K562 (cell line): ENCODE measurements around the gene SLC25A18. TPM values are rescaled to one million over a fixed set of nuclear protein-coding genes. Genes with fewer than 3 reads are reported as not detected.
"Not testable (repeated sequence)": the region's sequence is repeated elsewhere in the genome, so short reads cannot be mapped to it uniquely, and the experiment has no call there.

Experiments
- ATAC-seq: fragments of 200-7000 bp; cut with Tn5 transposase; 3 replicates; pipeline ENCODE4 v1.9.1; 2020; ENCODE audit warnings: moderate library complexity
- BruUV-seq: library from RNA; stranded (reverse); fragments of 400-500 nt; replicated peaks from 2 replicates; lab custom pipeline; 2021; lab: Mats Ljungman, UMichigan
- CTCF ChIA-PET: fragments of 300-600 bp; formaldehyde crosslinking; extraction: SDS; loops from one replicate; lab custom pipeline; 2021; ENCODE audit warnings: low intra/inter-chr PET ratio; lab: Yijun Ruan, JAX
- POLR2A ChIA-PET: fragments of 300-600, 350-650 bp; sonication (Branson Sonifier 250); formaldehyde crosslinking; extraction: SDS; loops from one replicate; lab custom pipeline; 2021; ENCODE audit warnings: antibody characterized with exemption, inconsistent platforms; lab: Yijun Ruan, JAX
- DNase-seq, 4 experiments: peaks; one replicate each; pipeline versions ENCODE4 v3.0.0 to v3.0.0-alpha.2; 2011 to 2018; ENCODE audit warnings: low spot score in 3 of 4, mixed read lengths in 3 of 4; ENCODE audit errors: extremely low read depth in 1 of 4
- FAIRE-seq: peaks from 2 replicates; lab custom pipeline; 2011; peaks lifted over from hg19 to GRCh38; lab: Jason Lieb, UNC
- H2AFZ ChIP-seq: 2 replicates; pipeline ENCODE4 v1.6.0; 2011; ENCODE audit warnings: low read depth, low read length, control low read depth, inconsistent platforms
- H3K27ac ChIP-seq: fragments of 200-600 bp; 3 replicates; pipeline ENCODE4 v1.8.0; 2011; ENCODE audit warnings: low read depth, mild to moderate bottlenecking, control low read depth, inconsistent platforms, low read length, moderate library complexity, mixed read lengths; ENCODE audit errors: extremely low read depth
- H3K27me3 ChIP-seq, 2 experiments: fragments of 300-600 bp in 1 of 2; 2 replicates in 1 of 2; 3 replicates in 1 of 2; pipeline versions ENCODE4 v1.6.0 to v1.8.0; 2011; ENCODE audit warnings: inconsistent platforms in 2 of 2, low read length in 2 of 2, mild to moderate bottlenecking in 1 of 2, mixed read lengths in 1 of 2, moderate library complexity in 1 of 2; ENCODE audit not compliant: control insufficient read depth in 2 of 2, insufficient read depth in 2 of 2
- H3K36me3 ChIP-seq: fragments of 300-600 bp; 3 replicates; pipeline ENCODE4 v1.8.0; 2011; ENCODE audit warnings: mild to moderate bottlenecking, low read length, inconsistent platforms; ENCODE audit not compliant: control insufficient read depth, insufficient read depth
- H3K4me1 ChIP-seq, 2 experiments: fragments of 200-600 bp in 1 of 2; replicated peaks in 1 of 2; 2 replicates in 1 of 2; 3 replicates in 1 of 2; pipeline versions ENCODE4 v1.5.1 to v1.8.0; 2011; ENCODE audit warnings: inconsistent platforms in 2 of 2, low read length in 2 of 2, mild to moderate bottlenecking in 1 of 2, mixed read lengths in 1 of 2, moderate library complexity in 1 of 2; ENCODE audit not compliant: control insufficient read depth in 2 of 2, insufficient read depth in 2 of 2
- H3K4me2 ChIP-seq: 2 replicates; pipeline ENCODE4 v1.6.1; 2011; ENCODE audit warnings: low read length, control low read depth, inconsistent platforms, mixed read lengths; ENCODE audit not compliant: insufficient read depth
- H3K4me3 ChIP-seq: fragments of 200-600 bp; sonication (generic), shearing (Covaris generic); 2 replicates; pipeline ENCODE4 v1.5.1; 2016; ENCODE audit warnings: control low read depth, inconsistent platforms
- H3K79me2 ChIP-seq: fragments of 200-600 bp; 3 replicates; pipeline ENCODE4 v1.8.0; 2011; ENCODE audit warnings: low read length, inconsistent platforms; ENCODE audit not compliant: control insufficient read depth, insufficient read depth
- H3K9ac ChIP-seq, 2 experiments: 2 replicates each; pipeline versions ENCODE4 v1.6.0 to v1.6.1; 2011; ENCODE audit warnings: low read depth in 2 of 2, low read length in 2 of 2, control low read depth in 1 of 2, inconsistent platforms in 1 of 2, mild to moderate bottlenecking in 1 of 2, mixed read lengths in 1 of 2; ENCODE audit not compliant: insufficient read depth in 1 of 2
- H3K9me1 ChIP-seq: one replicate; pipeline ENCODE4 v1.6.0; 2011; ENCODE audit warnings: inconsistent platforms, mild to moderate bottlenecking, low read length, moderate library complexity; ENCODE audit not compliant: control insufficient read depth, insufficient read depth
- H3K9me3 ChIP-seq: replicated peaks from 2 replicates; pipeline ENCODE4 v1.5.1; 2011; ENCODE audit warnings: low read depth, low read length, inconsistent platforms; ENCODE audit not compliant: control insufficient read depth, insufficient read depth
- H4K20me1 ChIP-seq: replicated peaks from 2 replicates; pipeline ENCODE4 v1.6.1; 2011; ENCODE audit warnings: low read length, inconsistent platforms, mixed read lengths; ENCODE audit not compliant: control insufficient read depth, insufficient read depth
- CEBPB ChIP-seq: fragments of 450-650 bp; IDR thresholded peaks from 2 replicates; pipeline ENCODE4 v1.6.1; 2016; ENCODE audit warnings: missing genetic modification characterization, missing compliant biosample characterization
- CEBPG ChIP-seq, 3 experiments: fragments of 200-800 bp in 1 of 3; sonication (Bioruptor generic) in 1 of 3; sonication (generic) in 1 of 3; formaldehyde crosslinking in 1 of 3; IDR thresholded peaks in 2 of 3; conservative IDR thresholded peaks in 1 of 3; 2 replicates each; pipeline versions ENCODE4 v1.6.1 to v1.8.0; 2016 to 2022; ENCODE audit warnings: missing compliant biosample characterization in 2 of 3, missing genetic modification characterization in 2 of 3, mild to moderate bottlenecking in 1 of 3, missing genetic modification reagents in 1 of 3
- FOXA1 ChIP-seq: fragments of 450-650 bp; IDR thresholded peaks from 2 replicates; pipeline ENCODE4 v1.6.1; 2016; ENCODE audit warnings: mild to moderate bottlenecking, borderline replicate concordance
- WGBS: fragments of 100-300 bp; shearing (Covaris generic); methylation state at CpG from one replicate; pipeline ENCODE4 v1.1.6; 2016; ENCODE audit warnings: low coverage, mixed read lengths; ENCODE audit not compliant: insufficient coverage; ENCODE audit errors: missing lambda C conversion rate; 5-methylcytosine and 5-hydroxymethylcytosine counted together
- in situ Hi-C: fragments of 300-500 bp; cut with MboI; formaldehyde crosslinking; loops from 4 replicates; pipeline ENCODE4 v1.15.0; 2018; ENCODE audit warnings: inconsistent platforms, mixed read lengths
- intact Hi-C: fragments of 100-400 bp; cut with micrococcal nuclease; formaldehyde crosslinking; loops from 2 replicates; pipeline ENCODE4 v1.14.2; 2022
- polyA plus RNA-seq, 8 experiments: library from polyadenylated mRNA; depleted of rRNA in 4 of 8; stranded (reverse) in 5 of 8; unstranded in 3 of 8; fragments of >200 nt; fragmentation: Nextera tagmentation in 2 of 8; fragmentation: Illumina TruSeq in 1 of 8; extraction: Ambion mirVana in 2 of 8; extraction: Trizol in 1 of 8; gene quantifications; 2 replicates each; pipeline versions ENCODE4 v1.2.1 to v1.2.3, GENCODE V29; 2011 to 2014; ENCODE audit warnings: inconsistent platforms in 1 of 8, missing spikeins in 1 of 8
- total RNA-seq, 7 experiments: library from RNA; depleted of rRNA in 6 of 7; stranded (reverse); fragments of >200 nt in 6 of 7; fragmentation: Illumina TruSeq in 2 of 7; extraction: Trizol in 2 of 7; gene quantifications; 2 replicates each; pipeline versions ENCODE4 v1.2.1 to v1.2.3, GENCODE V29; 2011 to 2021; ENCODE audit warnings: low replicate concordance in 1 of 7
- TF ChIP-seq, protein P1 (sequence below): sonication (generic); formaldehyde crosslinking; IDR thresholded peaks from 2 replicates; pipeline ENCODE4 v1.8.0; 2022; ENCODE audit warnings: missing genetic modification reagents, mild to moderate bottlenecking, borderline replicate concordance

Gene SLC25A18
- total and polyA plus RNA-seq, 9 of the 15 experiments (the other 6 are each of a cell fraction or from before 2014, with no cell fraction given), result 0.04 TPM; not detected in 8

DNA sequence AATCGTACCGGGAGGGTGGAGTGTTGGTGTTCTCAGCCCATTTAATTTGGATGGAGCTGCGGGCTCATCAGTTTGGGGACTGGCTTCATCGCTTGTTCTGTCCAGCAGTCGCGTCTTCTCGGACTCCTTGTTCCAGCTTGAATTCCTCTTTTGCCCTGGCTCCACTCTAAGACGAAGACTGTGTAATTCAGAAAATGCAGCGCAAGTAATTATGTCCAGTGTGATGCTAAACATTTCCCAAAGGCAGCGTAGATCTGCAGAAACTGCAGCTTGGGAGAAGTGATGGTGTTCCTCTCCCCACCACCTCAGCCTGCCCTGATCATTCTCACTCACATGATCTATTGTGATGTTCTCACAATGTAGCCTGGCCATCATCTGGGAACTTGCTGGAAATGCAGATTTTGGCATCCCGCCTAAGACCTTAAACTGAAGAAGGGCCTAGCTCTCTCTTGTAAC lies 666 bp downstream of the SLC25A18 start (continued):
- TF ChIP-seq, protein P1, sequence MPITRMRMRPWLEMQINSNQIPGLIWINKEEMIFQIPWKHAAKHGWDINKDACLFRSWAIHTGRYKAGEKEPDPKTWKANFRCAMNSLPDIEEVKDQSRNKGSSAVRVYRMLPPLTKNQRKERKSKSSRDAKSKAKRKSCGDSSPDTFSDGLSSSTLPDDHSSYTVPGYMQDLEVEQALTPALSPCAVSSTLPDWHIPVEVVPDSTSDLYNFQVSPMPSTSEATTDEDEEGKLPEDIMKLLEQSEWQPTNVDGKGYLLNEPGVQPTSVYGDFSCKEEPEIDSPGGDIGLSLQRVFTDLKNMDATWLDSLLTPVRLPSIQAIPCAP (CRISPR knock-in tag), result no peak
- TF ChIP-seq FOXA1, result no peak

DNA sequence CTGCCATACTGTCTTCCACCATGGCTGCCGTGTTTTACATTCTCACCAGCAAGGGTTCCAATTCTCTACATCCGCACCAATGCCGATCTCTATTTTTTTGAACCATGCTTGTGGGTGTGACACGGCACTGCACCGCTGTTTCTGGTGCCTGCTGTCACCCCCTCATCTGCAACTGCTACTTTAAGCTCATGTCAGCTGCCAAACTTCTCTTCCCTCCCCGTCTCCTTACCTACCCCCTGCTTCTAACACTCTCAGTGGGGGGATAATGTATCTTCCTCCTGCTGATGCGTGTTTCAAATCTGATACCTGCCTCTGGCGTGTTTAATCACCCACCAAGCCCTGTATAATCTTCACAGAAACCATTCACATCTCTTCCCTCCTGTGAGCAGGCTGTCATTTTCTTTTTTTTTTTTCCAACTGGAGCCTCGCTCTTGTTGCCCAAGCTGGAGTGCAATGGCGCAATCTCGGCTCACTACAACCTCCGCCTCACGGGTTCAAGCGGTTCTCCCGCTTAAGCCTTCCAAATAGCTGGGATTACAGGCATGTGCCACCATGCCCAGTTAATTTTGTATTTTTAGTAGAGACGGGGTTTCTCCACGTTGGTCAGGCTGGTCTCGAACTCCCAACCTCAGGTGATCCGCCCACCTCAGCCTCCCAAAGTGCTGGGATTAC lies 2.9 kb downstream of the SLC25A18 start:
- H2AFZ ChIP-seq; FAIRE-seq; H3K9ac ChIP-seq; in situ Hi-C loops; H3K27ac ChIP-seq; DNase-seq; H3K4me3 ChIP-seq; CTCF ChIA-PET; H3K36me3 ChIP-seq; H3K79me2 ChIP-seq; intact Hi-C loops; H3K9me1 ChIP-seq; ATAC-seq; H3K4me2 ChIP-seq; POLR2A ChIA-PET; H3K9me3 ChIP-seq; BruUV-seq; H4K20me1 ChIP-seq; H3K4me1 ChIP-seq; TF ChIP-seq CEBPG (CRISPR knock-in tag; IDR thresholded peaks at IDR 0.05): not testable (repeated sequence)
- peak; percentile 85 for TF ChIP-seq CEBPB (tag)
- TF ChIP-seq CEBPG (tag; conservative IDR thresholded peaks at IDR 0.05 in 1 of 2, IDR thresholded peaks at IDR 0.05 in 1 of 2), result peak in 1 of 2 experiments; percentile 41; a peak in 1 of 4 replicates
- H3K27me3 ChIP-seq, result peaks cover 43 to 47% of the 10 kb centered on the region in 2 experiments
- WGBS, result 6% methylated on average over 19 of the region's 19 CpGs
